HepG2 (cell line): Measurements from ENCODE around the gene RABGGTB. TPM values are rescaled to one million over a fixed set of nuclear protein-coding genes. Genes with fewer than 3 reads are reported as not detected.
"Not testable (repeated sequence)": the region's sequence is repeated elsewhere in the genome, so short reads cannot be mapped to it uniquely, and the experiment has no call there.

ENCODE experiments used
- ATAC-seq: fragments of 200-7000 bp; cut with Tn5 transposase; 3 replicates; pipeline ENCODE4 v1.9.1; 2020; ENCODE audit warnings: mild to moderate bottlenecking, moderate library complexity
- BruUV-seq: library from RNA; stranded (reverse); fragments of 400-500 nt; replicated peaks from 2 replicates; lab custom pipeline; 2021; lab: Mats Ljungman, UMichigan
- CTCF ChIA-PET: fragments of 300-600 bp; formaldehyde crosslinking; extraction: SDS; loops from one replicate; lab custom pipeline; 2021; ENCODE audit warnings: low total read pairs, inconsistent platforms, low intra/inter-chr PET ratio; lab: Yijun Ruan, JAX
- POLR2A ChIA-PET: fragments of 350-600 bp; sonication (Branson Sonifier 250); formaldehyde crosslinking; loops from one replicate; lab custom pipeline; 2020; ENCODE audit warnings: antibody characterized with exemption, inconsistent platforms; lab: Yijun Ruan, JAX
- DNase-seq: peaks from one replicate; pipeline ENCODE4 v3.0.0-alpha.2; 2015; ENCODE audit warnings: low spot score
- FAIRE-seq: peaks from 3 replicates; lab custom pipeline; 2011; peaks lifted over from hg19 to GRCh38; lab: Jason Lieb, UNC
- H2AFZ ChIP-seq: one replicate; pipeline ENCODE4 v1.6.1; 2011; ENCODE audit warnings: low read length, inconsistent platforms
- H3K27ac ChIP-seq: fragments of 300-600 bp; 3 replicates; pipeline ENCODE4 v1.8.0; 2011; ENCODE audit warnings: mixed run types, mild to moderate bottlenecking, mixed read lengths, low read length, inconsistent platforms; ENCODE audit not compliant: insufficient read depth; ENCODE audit errors: extremely low read length
- H3K27me3 ChIP-seq, 2 experiments: fragments of 200-600 bp in 1 of 2; 2 replicates in 1 of 2; 3 replicates in 1 of 2; pipeline versions ENCODE4 v1.6.0 to v1.8.0; 2011; ENCODE audit warnings: low read length in 2 of 2, mild to moderate bottlenecking in 2 of 2, moderate library complexity in 2 of 2, inconsistent platforms in 1 of 2; ENCODE audit not compliant: insufficient read depth in 2 of 2, control insufficient read depth in 1 of 2
- H3K36me3 ChIP-seq, 2 experiments: fragments of 200-600 bp in 1 of 2; replicated peaks in 1 of 2; 2 replicates in 1 of 2; 3 replicates in 1 of 2; pipeline versions ENCODE4 v1.5.1 to v1.8.0; 2011; ENCODE audit warnings: low read length in 2 of 2, inconsistent platforms in 1 of 2; ENCODE audit not compliant: insufficient read depth in 2 of 2, control insufficient read depth in 1 of 2
- H3K4me1 ChIP-seq: 2 replicates; pipeline ENCODE4 v1.5.1; 2012; ENCODE audit warnings: low read length, inconsistent platforms; ENCODE audit not compliant: insufficient read depth
- H3K4me2 ChIP-seq: 2 replicates; pipeline ENCODE4 v1.6.0; 2011; ENCODE audit warnings: low read depth, low read length, inconsistent platforms
- H3K4me3 ChIP-seq, 3 experiments: fragments of 200-600 bp in 1 of 3; sonication (generic), shearing (Covaris generic) in 1 of 3; replicated peaks in 1 of 3; 2 replicates each; pipeline ENCODE4 v1.5.1; 2011 to 2016; ENCODE audit warnings: low read length in 3 of 3, inconsistent platforms in 2 of 3, low read depth in 2 of 3, mild to moderate bottlenecking in 2 of 3, control low read depth in 1 of 3, mixed read lengths in 1 of 3; ENCODE audit not compliant: insufficient read depth in 1 of 3
- H3K79me2 ChIP-seq: one replicate; pipeline ENCODE4 v1.6.1; 2011; ENCODE audit warnings: low read length, inconsistent platforms; ENCODE audit not compliant: insufficient read depth
- H3K9ac ChIP-seq: 2 replicates; pipeline ENCODE4 v1.6.0; 2011; ENCODE audit warnings: mild to moderate bottlenecking, low read depth, low read length, inconsistent platforms; ENCODE audit not compliant: insufficient read depth
- H3K9me3 ChIP-seq: 2 replicates; pipeline ENCODE4 v1.5.1; 2012; ENCODE audit warnings: mild to moderate bottlenecking, low read length
- H4K20me1 ChIP-seq: 2 replicates; pipeline ENCODE4 v1.6.0; 2011; ENCODE audit warnings: inconsistent platforms, mild to moderate bottlenecking, low read length, moderate library complexity; ENCODE audit not compliant: insufficient read depth
- ARID5B ChIP-seq: IDR thresholded peaks from 2 replicates; pipeline ENCODE4 v1.4.0; 2020; ENCODE audit warnings: mild to moderate bottlenecking, missing genetic modification reagents
- FOSL2 ChIP-seq: sonication (generic); formaldehyde crosslinking; IDR thresholded peaks from 2 replicates; pipeline ENCODE4 v1.4.0; 2020; ENCODE audit warnings: missing genetic modification reagents
- FOXA3 ChIP-seq: IDR thresholded peaks from 2 replicates; pipeline ENCODE4 v1.6.1; 2016; ENCODE audit warnings: missing genetic modification reagents, missing compliant biosample characterization
- NCOA2 ChIP-seq: sonication (generic); formaldehyde crosslinking; IDR thresholded peaks from 2 replicates; pipeline ENCODE4 v1.8.0; 2022; ENCODE audit warnings: inconsistent platforms
- PAXIP1 ChIP-seq: sonication (generic); formaldehyde crosslinking; conservative IDR thresholded peaks from 2 replicates; pipeline ENCODE4 v1.4.0; 2020; ENCODE audit warnings: mild to moderate bottlenecking, missing genetic modification reagents, moderate library complexity
- RXRB ChIP-seq: IDR thresholded peaks from 2 replicates; pipeline ENCODE4 v1.6.1; 2016; ENCODE audit warnings: borderline replicate concordance, missing genetic modification reagents, missing compliant biosample characterization
- SOX13 ChIP-seq, 3 experiments: fragments of 450-650 bp in 1 of 3; sonication (generic) in 1 of 3; formaldehyde crosslinking in 1 of 3; IDR thresholded peaks in 2 of 3; conservative IDR thresholded peaks in 1 of 3; 2 replicates each; pipeline versions ENCODE4 v1.5.0 to v1.6.1; 2016 to 2020; ENCODE audit warnings: antibody characterized with exemption in 1 of 3, mild to moderate bottlenecking in 1 of 3, missing compliant biosample characterization in 1 of 3, missing genetic modification reagents in 1 of 3, moderate library complexity in 1 of 3
- TEAD3 ChIP-seq: optimal IDR thresholded peaks from 2 replicates; pipeline ENCODE3; 2016; ENCODE audit warnings: borderline replicate concordance
- THRA ChIP-seq: sonication (generic); formaldehyde crosslinking; IDR thresholded peaks from 2 replicates; pipeline ENCODE4 v1.4.0; 2020; ENCODE audit warnings: missing genetic modification reagents, borderline replicate concordance
- ZNF331 ChIP-seq: sonication (generic); formaldehyde crosslinking; IDR thresholded peaks from 2 replicates; pipeline ENCODE4 v1.4.0; 2020; ENCODE audit warnings: missing genetic modification reagents
- ZNF335 ChIP-seq: sonication (generic); formaldehyde crosslinking; IDR thresholded peaks from 2 replicates; pipeline ENCODE4 v1.4.0; 2020; ENCODE audit warnings: missing genetic modification reagents
- WGBS: methylation state at CpG from one replicate; pipeline ENCODE4 v1.1.6; 2017; ENCODE audit warnings: low lambda C conversion rate; 5-methylcytosine and 5-hydroxymethylcytosine counted together
- in situ Hi-C: cut with HindIII; loops from 2 replicates; pipeline ENCODE4 v1.10.0; 2017; ENCODE audit warnings: low pct_unique_long_range_greater_than_20kb; ENCODE audit not compliant: extremely low pct_ligation_motif_present
- intact Hi-C: fragments of 100-400 bp; cut with micrococcal nuclease; formaldehyde crosslinking; loops from one replicate; pipeline ENCODE4 v1.10.0; 2022; ENCODE audit not compliant: unreplicated experiment
- polyA plus RNA-seq, 8 experiments: library from polyadenylated mRNA; depleted of rRNA in 3 of 8; stranded (reverse) in 7 of 8; unstranded in 1 of 8; fragments of >200 nt; fragmentation: Illumina TruSeq in 4 of 8; extraction: Trizol in 4 of 8; gene quantifications; 2 replicates each; pipeline versions ENCODE4 v1.2.1 to v1.2.3, GENCODE V29; 2011 to 2016; ENCODE audit warnings: low read depth in 4 of 8, missing spikeins in 1 of 8, mixed read lengths in 1 of 8; ENCODE audit not compliant: insufficient read depth in 1 of 8
- total RNA-seq, 5 experiments: library from RNA; depleted of rRNA; stranded (reverse); fragments of >200 nt; fragmentation: Illumina TruSeq; extraction: Trizol; gene quantifications; 2 replicates each; pipeline ENCODE4 v1.2.3, GENCODE V29; 2016; ENCODE audit warnings: low read depth in 1 of 5

RABGGTB gene
- total and polyA plus RNA-seq, 2 of the 13 experiments (the other 11 are each of a cell fraction or from before 2014, with no cell fraction given): 185 to 290 TPM

GRCh38 chr1:75778694-75779093 lies 7.4 kb upstream of the RABGGTB start:
- H3K9me3 ChIP-seq; DNase-seq; H3K36me3 ChIP-seq; H3K27ac ChIP-seq; H3K79me2 ChIP-seq; H2AFZ ChIP-seq; intact Hi-C loops; H4K20me1 ChIP-seq; CTCF ChIA-PET; ATAC-seq; H3K9ac ChIP-seq; H3K27me3 ChIP-seq; H3K4me3 ChIP-seq; in situ Hi-C loops; BruUV-seq; TF ChIP-seq SOX13 (IDR thresholded peaks at IDR 0.05): not testable (repeated sequence)
- TF ChIP-seq RXRB (CRISPR knock-in tag) (peak; percentile 94), THRA (CRISPR knock-in tag) (peak; percentile 95), FOXA3 (CRISPR knock-in tag) (peak; percentile 14; the same call in 1 of the 2 replicates), ZNF335 (CRISPR knock-in tag) (0 out of 2 replicates have a peak, but pooled peaks have one; percentile 30), ZNF331 (peak; percentile 84), NCOA2 (peak; percentile 45), FOSL2 (CRISPR knock-in tag) (peak; percentile 28; the same call in 1 of the 2 replicates), ARID5B (CRISPR knock-in tag) (peak; percentile 42; the same call in 1 of the 2 replicates), TEAD3 (CRISPR knock-in tag) (peak; percentile 49), SOX13 (CRISPR knock-in tag; conservative IDR thresholded peaks at IDR 0.05 in 1 of 2, IDR thresholded peaks at IDR 0.05 in 1 of 2) (peak in 1 of 2 experiments; percentile 5; a peak in 1 of 4 replicates), PAXIP1 (CRISPR knock-in tag) (peak; percentile 35; the same call in 1 of the 2 replicates)
- Histone ChIP-seq H3K4me1 (peaks cover 23% of the 10 kb centered on the region), H3K4me2 (peak overlapping the region; percentile 64; the same call in 1 of the 2 replicates)
- POLR2A ChIA-PET: interaction anchor here (1.0 to 2.5 kb wide), 4 partner anchors 8 to 53 kb away, joined by 4 to 19 read pairs (median 4); partner anchors contain the start of gene RABGGTB
- WGBS: 26% methylated on average over 5 of the region's 5 CpGs
- FAIRE-seq: peak; percentile 55
